ENCODE measurements around the gene RAF1.
"Not testable (repeated sequence)": the region's sequence is repeated elsewhere in the genome, so short reads cannot be mapped to it uniquely, and the experiment has no call there.

RAF1 gene

DNA sequence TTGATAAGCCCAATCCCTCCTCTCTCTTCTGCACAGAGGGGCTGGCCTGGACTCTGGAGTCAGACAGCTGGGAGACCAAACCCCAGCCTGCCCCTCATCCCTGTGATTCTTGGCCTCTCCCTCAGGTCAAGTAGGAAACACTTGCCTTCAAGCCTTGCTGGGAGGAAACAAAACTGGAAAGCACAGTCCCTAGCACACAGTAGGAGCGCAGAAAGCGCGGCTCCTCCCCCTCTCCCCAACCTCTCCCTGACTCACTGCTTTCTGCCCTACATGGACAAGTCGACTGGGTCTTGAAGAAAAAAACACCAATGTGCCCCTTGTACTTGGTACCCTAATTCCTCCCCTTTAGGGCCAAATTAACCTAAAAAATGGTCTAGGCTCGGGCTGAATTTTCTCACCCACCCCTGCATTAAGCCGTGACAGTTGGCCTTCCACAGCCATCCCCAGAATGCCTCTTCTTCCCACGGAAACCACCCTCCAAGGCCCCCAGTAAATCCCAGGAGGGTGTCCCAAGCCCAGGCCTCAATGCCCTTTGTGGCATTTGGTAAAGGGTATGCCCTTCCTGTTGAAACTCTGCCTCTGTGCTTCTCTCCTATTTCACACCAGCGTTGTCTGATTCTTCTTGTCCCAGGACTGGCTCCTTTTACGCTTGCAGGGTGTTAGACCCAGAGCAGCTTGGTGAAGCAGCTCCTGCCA, 11.3 kb upstream of the RAF1 start:
- no peak for DNase-seq

DNA sequence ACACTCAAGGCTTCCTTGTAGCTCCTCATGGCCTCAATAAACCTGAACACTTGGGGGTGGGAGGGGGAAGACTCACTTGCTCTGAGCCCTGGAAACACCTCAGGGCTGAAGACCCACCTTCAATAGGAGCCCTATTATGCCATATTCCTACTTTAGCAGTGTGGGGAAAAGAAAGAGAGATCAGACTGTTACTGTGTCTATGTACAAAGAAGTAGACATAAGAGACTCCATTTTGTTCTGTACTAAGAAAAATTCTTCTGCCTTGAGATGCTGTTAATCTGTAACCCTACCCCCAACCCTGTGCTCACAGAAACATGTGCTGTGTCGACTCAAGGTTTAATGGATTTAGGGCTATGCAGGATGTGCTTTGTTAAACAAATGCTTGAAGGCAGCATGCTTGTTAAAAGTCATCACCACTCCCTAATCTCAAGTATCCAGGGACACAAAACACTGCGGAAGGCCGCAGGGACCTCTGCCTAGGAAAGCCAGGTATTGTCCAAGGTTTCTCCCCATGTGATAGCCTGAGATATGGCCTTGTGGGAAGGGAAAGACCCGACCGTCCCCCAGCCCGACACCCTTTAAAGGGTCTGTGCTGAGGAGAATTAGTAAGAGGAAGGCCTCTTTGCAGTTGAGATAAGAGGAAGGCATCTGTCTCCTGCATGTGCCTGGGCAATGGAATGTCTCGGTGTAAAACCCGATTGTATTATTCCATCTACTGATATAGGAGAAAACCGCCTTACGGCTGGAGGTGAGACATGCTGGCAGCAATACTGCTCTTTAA, 10.2 kb upstream of the RAF1 start:
- DNase-seq = not testable (repeated sequence)

DNA sequence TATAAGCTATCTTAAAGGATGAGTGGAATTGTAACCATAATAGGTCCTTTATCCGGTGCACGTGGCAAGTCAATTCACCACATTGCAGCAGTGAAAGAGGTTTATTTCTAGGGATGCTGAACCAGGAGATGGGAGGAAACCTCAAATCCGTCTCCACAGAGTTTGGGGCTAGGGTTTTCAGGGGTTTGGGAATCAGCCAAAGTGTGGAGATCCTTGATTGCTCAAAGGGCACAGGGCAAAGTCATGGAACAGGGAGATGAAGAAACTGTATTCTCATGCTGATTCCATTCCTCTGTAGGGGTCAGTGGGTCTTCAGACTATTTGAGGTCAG, 7.2 kb upstream of the RAF1 start:
- no peak for DNase-seq

DNA sequence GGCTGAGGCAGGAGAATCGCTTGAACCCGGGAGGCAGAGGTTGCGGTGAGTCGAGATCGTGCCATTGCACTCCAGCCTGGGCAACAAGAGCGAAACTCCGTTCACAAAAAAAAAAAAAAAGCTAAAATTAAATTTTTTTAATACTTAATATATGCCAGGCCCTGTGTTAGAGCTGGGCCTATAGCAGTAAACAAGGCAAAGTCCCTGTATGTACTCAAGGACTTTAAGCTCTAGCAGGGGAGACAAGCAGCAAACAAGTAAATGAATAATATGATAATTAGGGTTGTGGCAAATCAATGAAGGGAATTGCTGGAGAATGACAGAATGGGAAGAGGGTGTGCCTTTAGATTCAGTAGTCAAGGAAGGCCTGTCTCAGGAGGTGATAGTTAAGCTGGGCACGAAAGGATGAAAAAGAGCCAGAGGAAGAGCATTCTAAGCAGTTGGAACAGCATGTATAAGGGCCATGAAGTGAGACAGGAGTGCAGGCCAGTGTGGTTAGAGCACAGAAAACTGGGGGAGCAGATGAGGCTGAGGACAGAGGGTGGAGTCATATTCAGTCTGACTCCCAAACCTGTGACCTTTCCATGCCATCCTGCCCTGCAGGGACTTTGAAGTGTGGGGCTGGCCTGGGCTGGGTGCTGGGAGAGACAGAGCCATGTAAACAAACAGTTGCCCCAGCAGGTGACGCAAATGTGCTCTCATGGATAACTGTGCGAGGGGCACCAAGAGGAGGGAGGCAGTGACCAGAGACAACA, 6.6 kb upstream of the RAF1 start:
- DNase-seq = no peak

DNA sequence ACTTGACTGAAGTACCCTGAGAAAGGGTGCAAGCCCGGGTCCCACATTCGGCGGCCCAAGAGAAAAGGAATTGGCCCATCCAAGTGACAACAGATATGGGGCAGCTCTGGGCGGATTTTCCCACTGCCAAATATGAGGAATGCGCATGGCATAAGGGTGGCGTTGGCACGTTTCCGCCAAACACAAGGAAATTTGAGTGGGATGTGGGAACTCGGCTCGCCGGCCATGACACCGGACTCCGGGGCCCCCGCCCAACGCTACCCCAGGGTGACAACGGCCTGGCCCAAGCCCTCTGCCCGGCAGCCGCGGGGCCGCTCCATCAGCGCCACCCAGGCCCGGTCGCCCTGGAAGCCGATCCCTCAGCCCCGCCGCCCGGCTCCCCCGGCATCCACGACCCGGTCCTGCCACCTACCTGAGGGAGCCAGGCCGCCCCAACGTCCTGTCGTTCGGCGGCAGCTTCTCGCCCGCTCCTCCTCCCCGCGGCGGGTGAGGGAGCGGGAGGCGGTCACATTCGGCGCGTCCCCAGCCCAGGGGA, 449 bp downstream of the RAF1 start:
- peak in 1 of 2 donors; percentile 86 for DNase-seq

DNA sequence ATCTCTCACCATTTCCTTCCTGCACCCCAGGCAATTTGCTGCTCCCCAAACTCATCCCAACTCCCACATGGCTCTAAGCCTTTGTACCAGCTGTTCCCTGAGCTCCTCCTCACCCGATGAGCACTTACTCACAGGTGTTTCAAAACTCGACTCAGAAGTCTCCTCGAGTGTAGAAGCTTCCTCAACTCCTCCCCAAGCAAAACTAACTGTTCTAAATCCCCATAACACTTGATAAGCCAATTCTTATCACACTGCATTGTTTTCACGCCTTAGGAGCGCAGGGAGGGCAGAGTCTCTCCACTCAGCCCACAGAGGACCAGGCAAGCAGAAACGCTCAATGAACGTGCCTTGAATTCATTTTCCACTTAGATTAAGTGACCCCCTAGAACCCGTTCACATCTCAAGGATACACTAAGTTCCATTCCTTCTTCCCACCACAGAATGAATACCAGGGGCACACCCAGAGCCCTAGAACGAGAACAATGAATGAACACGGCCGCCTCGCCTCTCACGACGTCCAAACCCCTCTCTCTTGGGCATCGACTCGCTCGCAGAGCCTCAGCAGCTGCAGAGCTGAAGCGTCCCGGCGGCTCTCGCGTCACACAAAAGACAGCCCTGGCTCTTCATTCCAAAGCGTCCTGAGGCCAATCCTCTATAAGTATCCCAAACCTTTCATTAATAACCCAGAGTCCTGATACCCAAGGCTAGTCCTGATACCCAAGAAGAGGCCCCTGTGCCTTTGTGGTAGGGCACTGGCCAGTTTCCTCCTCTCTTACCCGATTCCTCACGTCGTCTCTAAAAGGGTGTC, 1.1 kb downstream of the RAF1 start:
- no peak for DNase-seq

DNA sequence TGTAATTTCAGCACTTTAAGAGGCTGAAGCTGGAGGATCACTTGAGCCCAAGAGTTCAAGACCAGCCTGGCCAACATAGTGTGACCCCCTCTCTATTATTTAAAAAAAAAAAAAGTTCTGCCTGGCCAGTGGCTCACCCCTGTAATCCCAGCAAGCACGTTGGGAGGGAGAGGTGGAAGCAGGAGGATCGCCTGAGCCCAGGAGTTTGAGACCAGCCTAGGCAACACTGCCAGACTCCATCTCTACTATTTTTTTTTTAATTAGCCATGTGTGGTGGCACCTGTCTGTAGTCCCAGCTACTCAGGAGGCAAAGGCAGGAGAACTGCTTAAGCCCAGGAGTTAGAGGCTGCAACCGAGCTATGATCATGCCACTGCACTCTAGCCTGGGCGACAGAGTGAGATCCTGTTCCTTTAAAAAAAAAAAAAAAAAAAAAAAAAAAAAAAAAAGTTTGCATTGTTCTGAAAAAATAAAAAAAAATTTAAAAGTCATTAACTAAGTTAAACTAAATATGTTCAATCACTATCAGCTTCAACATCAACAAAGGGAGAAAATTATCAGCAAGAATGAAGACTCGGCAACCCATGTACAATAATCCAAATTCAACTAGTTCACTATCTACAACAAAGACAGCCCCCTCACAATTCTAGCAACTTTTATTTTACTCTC, 1.9 kb downstream of the RAF1 start:
- no peak for DNase-seq

DNA sequence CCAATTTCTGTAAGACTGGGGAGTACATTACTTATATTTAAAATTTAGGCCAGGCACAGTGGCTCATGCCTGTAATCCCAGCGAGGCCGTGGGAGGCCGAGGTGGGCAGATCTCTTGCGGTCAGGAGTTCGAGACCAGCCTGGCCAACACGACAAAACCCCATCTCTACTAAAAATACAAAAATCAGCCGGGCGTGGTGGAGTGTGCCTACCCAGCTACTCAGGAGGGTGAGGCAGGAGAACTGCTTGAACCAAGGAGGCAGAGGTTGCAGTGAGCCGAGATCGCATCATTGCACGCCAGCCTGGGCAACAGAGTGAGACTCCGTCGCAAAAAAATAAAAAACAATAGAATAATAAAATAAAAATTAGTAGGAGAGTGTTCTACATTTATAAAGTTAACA, 2.5 kb downstream of the RAF1 start:
- DNase-seq = not testable (repeated sequence)

DNA sequence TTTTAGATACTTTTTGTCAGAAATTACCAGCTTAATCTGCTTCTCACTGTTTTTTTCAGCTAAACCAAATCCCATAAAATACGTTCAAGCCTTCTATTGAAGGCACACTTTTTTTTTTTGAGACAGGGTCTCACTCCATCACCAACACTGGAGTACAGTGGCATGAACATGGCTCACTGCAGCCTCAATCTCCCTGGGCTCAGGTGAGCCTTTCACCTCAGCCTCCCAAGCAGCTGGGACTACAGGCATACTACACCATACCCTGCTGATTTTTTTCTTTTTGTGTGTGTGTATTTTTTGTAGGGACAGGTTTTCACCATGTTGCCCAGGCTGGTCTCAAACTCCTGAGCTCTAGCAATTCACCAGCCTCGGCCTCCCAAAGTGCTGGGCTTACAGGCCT, 3.7 kb downstream of the RAF1 start:
- DNase-seq = no peak

DNA sequence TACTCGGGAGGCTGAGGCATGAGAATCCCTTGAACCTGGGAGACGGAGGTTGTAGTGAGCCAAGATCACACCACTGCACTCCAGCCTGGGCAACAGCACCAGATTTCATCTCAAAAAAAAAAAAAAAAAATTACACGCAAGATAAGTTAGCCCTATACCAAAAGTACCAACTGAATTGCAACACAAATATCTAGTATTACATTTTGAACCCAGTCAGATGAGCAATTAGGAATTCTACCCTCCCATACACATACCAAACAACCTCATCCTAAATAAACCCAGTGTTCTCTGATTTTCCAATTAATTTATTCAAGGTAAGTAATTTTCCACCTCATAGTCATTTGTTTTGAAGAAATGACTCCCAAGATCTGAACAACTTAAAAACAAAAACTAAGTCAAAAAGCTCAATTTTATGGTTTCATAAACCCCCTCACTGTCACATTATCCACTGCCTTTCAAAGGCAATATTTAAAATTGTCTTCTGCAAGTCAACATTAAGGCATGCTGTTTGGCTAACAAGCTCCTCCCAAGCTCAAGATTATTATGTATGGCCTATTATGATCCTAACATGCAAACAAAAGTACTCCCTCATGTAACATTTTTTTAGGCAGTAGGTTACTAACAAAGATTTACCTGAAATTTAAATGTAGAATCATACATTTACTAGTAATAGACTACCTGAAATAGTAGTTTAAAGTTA, 4.5 kb downstream of the RAF1 start:
- DNase-seq = no peak

DNA sequence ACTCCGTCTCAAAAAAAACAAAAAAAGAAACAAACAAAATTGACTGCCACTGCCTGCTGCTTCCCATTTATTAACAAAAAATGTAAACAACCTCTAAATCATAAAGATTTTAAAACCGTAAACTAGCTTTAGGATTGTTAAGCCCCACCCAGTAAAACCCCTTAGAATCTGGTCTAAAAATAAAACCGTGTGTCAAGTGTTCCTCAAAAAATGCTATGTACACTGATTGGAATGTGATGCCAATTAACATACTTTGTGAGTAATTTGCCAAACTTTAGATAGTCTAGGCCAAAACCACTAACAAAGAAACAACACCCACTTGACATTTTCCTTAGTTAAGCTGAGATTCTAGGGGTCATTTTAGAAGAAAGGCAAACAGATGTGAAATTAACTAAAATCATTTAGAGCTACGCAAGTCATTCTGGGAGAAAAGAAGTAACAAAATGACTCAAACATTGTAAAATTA, 5.3 kb downstream of the RAF1 start:
- DNase-seq = no peak

DNA sequence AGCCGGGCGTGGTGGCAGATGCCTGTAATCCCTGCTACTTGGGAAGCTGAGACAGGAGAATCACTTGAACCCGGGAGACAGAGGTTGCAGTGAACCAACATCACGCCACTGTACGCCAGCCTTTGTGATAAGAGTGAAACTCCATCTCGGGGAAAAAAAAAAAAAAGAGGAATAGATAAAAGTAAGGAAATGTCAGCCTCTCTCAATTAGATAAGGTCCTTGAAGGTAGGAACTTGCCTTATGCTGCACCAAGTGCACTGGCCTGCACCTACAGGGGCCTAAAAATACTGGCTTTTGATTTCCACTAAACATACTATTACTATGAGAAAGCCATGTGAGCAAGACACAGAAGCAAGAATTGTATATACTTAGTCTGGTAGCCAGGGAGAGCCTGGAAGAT, 7.1 kb downstream of the RAF1 start:
- no peak for DNase-seq

DNA sequence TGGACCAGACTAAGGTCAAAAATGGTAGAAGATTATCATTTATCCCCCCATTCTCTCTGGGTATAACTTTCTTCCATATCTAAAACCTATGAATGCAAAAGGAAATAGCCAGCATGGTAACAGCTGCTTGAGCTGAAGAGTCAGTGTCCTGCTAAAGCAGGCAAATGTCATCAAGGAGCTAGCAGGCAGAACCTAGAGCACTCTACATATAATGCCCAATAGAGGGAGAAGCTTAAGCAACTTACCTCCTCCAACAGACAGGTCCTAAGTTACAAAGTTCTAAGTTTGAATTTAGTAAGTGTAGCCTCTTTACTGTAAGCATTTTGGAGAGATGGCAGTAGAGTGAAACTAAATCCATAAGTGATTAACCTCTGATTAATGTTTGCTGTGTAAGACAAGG, 7.7 kb downstream of the RAF1 start:
- DNase-seq = no peak

DNA sequence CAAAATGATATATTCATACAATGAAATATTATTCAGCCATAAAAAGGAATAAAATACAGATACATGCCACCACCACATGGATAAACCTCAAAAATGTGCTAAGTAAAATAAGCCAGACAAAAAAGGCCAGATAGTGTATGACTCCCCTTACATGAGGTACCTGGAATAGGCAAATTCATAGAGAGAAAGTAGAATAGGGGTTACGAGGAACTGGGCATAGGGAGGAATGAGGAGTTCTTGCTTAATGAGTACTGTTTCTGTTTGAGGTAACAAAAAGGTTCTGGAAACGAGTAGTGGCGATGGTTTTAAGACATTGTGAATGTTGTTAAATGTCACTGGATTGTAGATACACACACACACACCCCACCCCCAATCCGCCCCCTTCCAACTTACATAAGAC, 8.2 kb downstream of the RAF1 start:
- DNase-seq = no peak

DNA sequence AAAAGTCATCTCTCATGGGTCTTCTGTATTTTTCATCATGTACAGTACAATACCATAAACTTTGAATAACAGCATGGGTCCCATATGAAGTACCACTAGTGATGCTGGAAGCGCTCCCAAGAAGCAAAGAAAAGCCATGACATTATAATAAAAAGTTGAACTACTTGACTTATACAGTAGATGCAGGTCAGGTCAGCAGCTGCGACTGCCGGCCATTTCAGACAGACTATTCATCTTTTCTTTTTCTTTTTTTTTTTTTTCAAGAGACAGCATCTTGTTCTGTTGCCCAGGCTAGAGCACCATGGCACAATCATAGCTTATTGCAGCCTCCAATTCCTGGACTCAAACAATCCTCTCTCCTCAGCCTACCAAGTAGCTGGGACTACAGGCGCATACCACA, 10.2 kb downstream of the RAF1 start:
- DNase-seq = no peak

DNA sequence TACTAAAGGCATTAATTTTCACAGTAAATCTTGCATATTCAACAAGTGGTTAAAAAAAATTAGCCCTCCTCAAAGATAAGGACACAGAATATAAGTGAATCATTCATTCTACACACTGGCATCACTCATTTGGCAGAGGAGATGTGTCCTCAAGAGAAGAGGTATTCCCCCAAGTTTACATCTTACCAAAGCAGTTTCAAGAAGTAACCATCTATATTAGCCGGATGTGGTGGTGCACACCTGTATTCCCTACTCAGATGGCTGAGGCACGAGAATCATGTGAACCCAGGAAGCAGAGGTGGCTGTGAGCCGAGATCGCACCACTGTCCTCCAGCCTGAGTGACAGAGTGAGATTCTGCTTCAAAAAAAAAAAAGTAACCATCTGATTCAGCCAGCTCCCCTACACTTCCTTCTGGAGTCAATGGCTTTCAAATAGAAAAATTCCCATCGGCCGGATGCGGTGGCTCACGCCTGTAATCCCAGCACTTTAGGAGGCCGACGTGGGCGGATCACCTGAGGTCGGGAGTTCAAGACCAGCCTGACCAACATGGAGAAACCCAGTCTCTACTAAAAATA, 15.4 kb downstream of the RAF1 start:
- no peak for DNase-seq

DNA sequence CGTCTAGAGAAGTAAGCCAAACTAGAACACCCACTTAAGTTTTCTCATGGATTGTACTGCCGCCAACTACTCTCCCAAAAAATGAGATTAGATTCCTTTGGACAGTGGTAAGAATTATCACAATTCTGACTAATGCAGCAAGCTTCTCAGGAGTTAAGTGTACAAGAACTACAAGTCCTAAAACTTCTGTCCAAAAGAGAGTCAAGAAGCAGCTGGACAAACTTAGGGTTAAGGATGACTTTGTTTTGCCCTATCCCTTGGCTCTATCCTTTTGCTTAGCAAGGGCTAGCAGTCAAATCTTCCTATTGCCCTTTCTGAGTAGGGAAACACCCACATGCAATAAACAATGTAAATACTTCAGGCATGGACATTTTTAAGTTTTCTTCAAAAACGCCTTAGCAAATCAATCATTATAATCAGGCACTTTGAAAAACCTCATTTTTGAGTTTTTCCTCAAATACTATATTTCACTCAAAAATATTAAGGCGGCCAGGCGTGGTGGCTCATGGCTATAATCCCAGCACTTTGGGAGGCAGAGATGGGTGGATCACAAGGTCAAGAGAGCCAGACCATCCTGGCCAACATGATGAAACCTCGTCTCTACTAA, 19.5 kb downstream of the RAF1 start:
- DNase-seq = no peak

DNA sequence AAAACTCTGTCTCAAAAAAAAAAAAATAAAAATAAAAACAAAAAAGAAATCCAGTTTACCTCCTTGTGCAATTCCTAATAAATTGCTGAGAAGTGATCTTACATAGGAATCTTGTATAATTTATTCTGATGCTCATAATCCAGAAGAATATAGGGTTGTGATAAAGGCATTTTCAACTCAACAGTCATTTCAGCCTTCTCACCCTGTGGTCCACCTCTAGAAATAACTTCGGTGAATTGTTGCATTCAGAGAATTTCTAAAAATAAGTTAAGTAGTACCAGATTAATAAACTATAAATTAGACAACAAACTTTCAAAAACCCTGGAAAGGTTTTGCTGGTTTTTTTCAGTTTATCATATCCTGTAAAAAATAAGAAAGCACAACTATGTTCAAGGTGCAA, 20.2 kb downstream of the RAF1 start:
- DNase-seq = no peak

DNA sequence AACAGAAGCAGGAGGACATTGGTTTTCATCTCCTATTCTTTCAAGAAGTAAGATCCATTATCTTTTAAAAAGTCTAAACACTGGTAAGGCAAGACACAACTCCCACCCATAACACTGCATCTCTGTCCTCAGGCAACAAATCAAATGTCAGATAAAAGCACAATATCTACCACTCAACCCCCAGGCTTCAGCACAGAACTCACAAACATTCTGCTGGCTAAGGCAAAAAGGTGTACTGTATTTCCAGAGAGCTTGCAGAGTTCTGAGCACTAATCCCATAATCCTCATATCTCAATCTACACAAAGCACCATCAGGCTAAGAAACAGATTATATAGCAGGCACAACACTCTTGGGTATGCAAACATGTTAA, 20.9 kb downstream of the RAF1 start:
- no peak for DNase-seq

DNA sequence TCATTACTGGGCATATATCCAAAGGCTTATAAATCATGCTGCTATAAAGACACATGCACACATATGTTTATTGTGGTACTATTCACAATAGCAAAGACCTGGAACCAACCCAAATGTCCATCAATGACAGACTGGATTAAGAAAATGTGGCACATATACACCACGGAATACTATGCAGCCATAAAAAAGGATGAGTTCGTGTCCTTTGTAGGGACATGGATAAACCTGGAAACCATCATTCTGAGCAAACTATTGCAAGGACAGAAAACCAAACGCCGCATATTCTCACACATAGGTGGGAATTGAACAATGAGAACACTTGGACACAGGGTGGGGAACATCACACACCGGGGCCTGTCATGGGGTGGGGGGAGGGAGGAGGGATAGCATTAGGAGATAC, 23.1 kb downstream of the RAF1 start:
- DNase-seq = not testable (repeated sequence)

DNA sequence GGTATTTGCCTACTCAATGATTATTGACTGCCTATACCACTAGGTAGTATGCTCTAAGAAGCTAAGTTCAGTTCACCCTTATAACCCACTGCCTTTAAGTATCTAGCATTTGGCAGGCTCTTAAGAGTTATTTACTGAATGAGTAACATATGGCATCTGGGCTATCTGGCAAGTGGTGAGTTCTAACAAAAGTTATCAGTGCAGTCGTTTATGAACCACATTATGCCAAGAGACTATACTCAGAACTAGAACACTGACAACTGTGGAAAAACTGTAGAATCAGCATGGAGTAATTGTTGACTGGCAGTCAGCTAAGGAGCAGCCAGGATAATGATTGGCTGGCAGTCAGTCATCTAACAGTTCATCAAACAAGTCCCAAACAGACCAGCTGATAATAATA, 25.8 kb downstream of the RAF1 start:
- no peak for DNase-seq

Data from bone marrow (tissue), 2 donors.